HCEC 1CT (cell line): ENCODE measurements around the gene EFCAB8.

Experiments
- DNase-seq: peaks from one replicate; pipeline ENCODE4 v3.0.0-alpha.2; 2017

Gene EFCAB8, protein sequence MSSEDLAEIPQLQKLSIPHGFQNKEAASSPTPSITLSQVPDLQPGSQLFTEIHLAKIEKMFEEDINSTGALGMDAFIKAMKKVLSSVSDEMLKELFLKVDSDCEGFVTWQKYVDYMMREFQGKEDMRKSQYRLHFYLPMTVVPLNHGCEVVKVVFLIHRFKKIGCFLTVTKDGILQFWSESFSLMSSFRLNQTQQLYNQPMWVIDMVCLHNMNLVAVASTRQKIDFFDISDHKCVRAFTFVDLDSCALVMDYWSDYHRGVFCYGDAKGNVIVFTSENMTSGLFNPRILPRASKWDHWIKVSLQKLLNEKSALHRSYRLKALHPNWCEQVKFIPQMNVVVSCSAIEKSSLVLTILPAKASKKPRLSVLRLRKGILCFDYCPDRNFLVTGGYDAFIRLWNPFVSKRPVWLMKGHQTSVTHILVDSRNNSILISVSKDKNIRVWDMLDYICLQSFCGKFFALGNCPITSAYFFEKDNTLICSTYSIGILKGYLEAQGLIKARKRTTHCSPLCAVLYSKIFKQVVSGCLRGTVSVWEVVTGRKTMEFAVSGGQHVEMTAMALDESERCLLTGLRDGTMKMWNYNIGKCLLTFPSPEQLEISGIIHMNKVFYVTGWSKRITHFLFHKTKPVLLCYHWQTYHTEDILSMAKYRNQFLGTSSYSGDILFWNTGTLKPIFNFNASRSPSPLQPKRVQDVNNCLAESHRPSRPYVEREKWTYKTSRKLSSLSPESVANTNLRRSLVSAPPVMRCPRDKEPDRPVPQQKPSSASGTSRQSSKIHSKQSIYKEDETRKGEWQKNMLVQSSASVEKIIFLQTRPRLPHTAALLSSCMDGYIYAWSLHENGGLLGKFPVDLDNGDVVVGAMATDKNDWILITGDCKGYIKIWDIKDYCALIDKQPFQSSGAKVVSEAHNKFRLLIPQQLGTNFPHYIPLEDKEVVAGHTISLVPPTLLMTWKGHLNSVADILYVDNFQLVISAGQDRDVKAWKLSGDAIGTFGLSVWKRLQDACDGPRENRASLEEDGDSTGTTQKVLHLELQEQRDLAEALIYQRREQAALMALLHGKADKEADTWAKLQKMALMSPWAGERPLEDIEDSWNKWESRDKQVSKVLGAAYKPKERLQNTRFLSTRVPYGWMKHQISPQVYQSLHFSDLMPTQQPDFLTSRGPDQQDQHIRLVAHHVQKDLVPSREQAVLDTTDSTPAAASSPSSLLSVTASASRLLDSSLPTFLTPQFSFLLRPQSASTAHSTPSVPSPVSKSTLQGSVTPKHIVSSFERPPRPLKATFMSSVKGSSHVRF

DNA sequence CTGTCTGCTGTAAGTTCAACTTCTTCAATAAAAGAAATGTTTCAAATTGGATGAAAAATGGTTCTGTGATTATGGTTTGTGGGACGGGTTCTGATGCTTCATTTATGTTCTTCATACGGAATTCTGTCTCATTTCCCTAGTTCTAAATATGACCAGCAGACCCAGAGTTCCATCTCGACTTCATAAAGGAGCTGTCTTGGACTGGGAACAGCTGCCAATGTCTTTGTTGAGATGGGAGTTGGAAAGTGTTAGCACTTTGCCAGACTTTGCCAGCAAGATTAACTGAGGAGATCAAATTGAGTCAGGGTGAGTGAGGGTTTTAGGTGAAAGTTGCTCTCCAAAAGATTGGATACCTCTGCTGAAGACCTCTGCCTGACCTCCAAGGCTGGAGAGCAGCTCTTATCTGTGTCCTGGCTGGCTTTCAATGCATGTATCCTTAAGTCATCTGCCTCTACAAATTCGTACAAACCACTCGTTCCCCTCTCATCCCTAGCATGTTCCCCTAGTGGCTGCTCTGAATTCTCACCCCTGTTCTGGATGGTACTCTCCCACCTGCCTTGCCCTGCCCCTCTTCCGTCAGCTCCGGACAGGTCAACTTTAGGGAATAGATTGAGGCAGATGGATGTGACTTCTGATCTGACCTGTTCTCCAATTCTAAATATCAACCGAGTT, at the start of gene EFCAB8:
TSS of gene EFCAB8 (plus strand) at position 223 of the 672 bp plus-strand sequence. CDS start 4,870 bp downstream, outside the sequence.
- no peak for DNase-seq

DNA sequence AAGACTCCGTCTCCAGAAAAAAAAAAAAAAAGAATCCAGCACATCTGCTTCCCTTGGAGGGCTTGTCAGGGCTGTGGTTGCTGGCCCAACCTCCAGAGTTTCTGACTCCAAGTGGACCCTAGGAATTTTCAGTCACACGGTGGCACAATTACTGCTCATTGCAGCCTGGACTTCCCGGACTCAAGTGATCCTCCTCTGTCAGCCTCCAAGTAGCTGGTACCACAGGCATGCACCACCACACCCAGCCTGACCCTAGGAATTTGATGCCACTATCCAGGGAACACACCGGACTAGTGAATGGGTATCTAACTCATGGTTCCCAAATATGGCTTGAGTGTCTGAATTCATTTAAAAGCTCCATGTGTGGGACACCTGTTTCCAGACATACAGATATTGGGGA, 48.8 kb upstream of the EFCAB8 start:
- no peak for DNase-seq

DNA sequence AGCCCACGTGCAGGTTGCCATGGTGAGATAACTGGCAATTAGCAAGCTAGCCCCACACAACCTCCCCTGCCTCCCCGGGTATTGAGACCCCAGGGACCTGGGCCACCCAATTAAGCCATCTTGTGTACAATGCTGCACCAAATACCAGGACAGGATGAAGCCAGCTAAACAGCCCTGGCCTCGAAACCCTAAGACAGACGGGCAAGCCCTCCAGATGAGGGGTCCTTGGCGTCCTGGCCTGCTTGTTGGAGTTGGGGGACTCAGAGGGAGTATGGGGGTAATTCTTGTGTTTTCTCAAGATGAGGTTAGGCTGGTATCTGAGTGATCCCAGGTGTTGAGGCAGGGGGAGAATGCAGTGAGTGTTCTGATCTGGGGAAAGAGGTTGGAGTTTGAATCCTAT, 47.8 kb upstream of the EFCAB8 start:
- DNase-seq = no peak

GRCh38 chr20:32811886-32812285, 46.8 kb upstream of the EFCAB8 start:
- no peak for DNase-seq

DNA sequence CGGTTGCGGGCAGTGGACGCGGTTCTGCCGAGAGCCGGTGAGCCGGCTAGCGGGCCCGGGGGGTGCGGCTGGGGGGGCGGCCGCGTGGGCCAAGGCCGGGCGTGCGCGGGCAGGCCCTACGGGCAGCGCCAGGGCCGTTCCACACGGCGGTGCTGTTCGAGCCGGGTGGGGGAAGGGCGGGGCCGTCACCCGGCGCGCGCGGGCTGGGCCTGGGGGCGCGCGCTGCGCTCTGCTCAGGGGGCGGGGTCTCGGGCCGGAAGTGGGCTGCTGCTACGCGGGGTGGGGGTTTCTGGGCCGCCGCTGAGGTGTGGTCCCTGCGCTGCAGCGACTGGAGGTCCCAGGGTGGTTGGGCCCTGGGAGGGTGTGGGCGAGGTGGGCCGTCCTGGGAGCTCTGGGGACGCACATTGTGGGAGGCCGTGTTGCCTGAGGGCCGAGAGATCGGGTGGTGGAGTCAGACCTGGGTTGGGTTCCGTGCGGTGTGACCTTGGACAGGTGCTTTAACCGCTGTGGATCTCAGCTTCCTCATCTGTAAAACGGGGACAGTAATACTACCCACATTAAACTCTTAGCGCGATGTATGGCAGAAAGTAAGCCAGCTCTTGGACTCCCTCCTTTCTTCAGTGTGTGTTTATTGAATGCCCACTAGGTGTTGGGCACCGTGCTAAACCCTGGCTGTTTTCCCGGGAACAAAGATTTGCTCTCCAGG, 38.6 kb upstream of the EFCAB8 start:
- peak; percentile 17 for DNase-seq

GRCh38 chr20:32820698-32821377, 37.9 kb upstream of the EFCAB8 start:
- no peak for DNase-seq

GRCh38 chr20:32822225-32822624, 36.5 kb upstream of the EFCAB8 start:
- no peak for DNase-seq

DNA sequence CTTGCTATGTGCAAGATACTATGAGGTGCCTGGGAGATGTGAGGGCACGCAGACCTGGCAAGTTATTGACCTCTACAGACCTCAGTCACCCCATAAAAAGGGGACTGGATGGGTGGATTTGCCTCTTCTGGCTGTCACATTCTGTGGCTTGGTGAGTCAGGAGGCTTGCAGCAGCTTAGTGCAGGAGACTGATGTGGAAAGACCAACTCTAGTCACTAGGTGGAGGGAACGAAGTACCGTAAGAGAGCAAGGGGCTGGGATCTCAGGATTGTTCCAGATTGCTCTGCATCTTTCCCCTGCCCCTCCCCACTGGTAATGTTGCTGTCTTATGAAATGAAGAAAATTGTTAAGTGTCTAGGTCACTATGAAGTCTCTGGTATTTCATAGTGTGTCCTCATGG, 35.6 kb upstream of the EFCAB8 start:
- DNase-seq = peak; percentile 79

DNA sequence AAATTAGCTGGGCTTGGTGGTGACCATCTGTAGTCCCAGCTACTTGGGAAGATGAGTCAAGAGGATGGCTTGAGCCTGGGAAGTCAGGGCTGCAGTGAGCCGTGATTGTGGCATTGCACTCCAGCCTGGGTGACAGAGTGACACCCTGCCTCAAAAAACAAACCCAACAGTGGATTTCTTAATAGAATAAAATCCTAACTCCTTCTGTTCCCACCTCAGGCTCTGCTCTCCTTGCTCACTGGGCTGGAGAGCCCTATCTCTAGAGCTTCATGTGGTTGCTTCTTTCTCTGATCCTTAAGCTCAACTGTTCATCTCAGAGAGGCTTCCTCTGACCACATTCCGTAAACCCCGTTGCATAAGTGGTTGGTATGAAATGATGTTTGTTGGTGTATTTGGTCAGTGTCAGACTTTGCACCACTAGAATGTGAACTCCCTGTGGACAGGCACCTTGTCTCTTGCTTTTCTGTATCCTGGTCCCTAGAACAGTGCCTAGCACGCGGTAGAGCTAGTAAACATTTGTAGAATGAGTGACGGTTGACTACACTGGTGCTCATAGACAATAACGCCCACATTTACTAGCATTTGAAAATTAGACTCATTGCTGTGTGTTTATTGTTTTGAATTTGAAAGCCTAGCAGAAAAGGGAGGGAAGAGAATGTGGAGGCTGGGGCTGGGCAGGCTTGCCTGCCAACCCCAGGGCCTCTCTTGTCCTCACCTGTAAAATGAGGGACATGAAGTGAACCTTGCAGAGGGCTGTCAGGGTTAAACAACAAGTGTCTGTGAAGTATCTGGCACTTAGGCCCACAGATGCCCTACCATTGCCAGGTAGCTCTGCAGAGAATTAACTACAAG, 34.8 kb upstream of the EFCAB8 start:
- DNase-seq = peak; percentile 27

DNA sequence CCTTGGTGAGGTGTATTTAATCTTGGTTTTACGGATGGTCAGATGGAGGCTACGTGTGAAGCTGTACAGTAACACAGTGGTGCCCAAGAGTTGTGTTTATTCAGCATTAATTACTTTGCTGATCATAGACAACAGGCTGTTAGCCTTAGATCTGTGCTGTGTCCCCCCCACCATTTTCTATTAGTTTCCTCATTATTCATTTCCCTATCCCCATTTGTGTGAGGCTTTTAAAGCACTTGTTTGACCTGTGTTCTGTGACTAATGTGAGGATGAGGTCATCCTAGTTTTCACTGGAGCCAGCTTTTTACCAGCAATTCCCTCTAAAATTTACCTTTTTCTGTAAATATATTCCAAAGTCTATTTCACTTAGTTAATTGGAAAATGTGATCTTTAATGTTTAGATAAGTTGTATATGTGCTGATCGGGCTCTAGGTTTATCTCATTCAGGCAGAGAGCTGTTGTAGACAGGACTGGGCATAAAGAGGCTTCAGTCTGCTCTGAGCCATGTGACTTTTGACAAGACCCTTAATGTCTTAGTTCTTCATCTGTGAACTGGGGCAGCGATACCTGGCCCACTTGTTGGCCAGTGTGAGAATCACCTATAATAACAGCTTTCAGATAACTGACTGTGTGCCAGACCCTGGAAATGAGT, 30.6 kb upstream of the EFCAB8 start:
- peak; percentile 38 for DNase-seq

GRCh38 chr20:32829311-32830005, 29.3 kb upstream of the EFCAB8 start:
- DNase-seq = peak; percentile 5

DNA sequence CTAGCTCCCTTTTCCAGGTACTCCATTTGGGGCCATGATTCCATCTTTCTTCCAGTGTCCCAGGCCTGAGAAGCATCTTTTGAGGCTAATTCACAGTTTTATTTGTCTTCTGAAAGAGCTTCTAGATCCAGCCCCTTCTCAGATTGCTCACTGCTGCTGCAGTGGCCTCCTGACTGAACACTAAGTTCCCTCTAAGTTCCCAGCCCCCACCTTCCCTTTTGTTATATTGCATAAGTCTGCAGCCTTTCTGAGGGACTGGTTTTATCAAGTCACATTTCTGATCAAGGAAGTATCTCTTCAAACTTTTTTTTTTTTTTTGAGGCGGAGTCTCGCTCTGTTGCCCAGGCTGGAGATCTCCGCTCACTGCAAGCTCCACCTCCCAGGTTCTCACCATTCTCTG, 28.3 kb upstream of the EFCAB8 start:
- DNase-seq = peak; percentile 16

DNA sequence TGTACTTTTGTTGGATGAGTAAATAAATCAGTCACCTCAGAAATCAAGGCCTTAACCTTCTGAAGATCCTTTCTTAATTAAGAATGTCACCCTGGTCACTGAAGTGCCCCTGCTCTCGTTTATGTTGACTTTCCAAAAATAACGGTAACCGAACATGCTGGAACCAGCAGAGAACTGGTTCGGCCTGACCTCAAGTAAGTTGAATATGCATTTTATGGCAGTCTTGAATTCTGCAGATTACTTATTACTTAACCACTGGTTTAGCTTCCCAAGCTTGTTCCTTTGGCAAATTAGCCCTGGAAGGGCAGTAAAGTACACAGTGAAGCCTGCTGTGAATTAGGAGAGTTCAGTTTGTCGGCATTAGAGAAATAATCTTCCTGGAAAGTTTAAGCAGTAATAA, 26.7 kb upstream of the EFCAB8 start:
- DNase-seq = no peak

DNA sequence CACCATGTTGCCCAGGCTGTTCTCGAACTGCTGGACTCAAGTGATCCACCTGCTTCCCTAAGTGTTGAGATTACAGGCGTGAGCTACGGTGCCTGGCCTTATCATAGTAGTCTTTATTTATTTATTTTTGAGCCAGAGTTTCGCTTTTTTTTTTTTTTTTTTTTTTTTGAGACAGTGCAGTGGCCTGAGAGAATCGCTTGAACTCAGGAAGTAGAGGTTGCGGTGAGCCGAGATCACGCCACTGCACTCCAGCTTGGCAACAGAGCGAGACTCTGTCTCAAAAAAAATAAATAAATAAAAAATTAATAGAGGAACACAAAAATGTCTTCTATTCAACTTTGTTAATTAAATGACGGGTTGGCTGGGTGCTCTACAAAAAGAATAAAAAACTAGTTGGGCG, 26.1 kb upstream of the EFCAB8 start:
- no peak for DNase-seq

DNA sequence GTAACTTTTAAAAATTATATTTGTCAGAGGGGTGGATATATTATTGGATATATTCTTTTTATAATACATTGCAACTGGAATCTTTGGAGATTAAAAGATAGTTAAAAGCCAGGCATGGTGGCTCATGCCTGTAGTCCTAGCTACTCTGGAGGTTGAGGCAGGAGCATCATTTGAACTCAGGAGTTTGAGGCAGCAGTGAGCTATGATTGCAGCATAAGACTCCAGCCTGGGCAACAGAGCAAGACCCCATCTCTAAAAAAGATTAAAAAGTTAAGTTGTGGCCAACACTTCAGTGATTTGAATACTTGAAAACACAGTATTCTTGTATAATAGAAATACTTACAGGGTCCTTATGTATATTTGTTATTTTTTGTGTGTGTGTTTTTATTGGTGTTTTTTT, 23.8 kb upstream of the EFCAB8 start:
- no peak for DNase-seq

DNA sequence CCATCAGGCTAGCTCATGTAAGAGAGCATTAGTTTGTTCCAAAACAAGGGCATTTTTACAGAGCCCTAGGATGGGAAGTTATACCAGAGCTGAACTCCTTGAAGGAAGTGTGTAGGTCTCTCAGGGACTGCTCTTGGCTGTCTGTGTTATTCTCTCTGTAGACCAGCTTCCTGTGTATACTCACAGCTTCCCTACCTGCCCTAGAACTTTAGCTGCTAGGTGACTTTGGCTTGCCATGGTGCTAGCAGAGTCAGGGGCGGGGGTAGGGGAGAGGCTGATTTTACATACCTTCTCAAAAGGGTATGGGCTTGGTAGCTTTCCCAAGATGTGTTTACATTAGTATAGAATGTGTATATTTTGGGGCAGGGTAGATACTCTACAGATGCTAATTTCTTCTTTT, 21.6 kb upstream of the EFCAB8 start:
- no peak for DNase-seq

GRCh38 chr20:32839227-32839981, 19.3 kb upstream of the EFCAB8 start:
- DNase-seq = no peak

- DNase-seq = no peak
These were observed 18.8 kb upstream of the EFCAB8 start for GRCh38 chr20:32839982-32840285.

DNA sequence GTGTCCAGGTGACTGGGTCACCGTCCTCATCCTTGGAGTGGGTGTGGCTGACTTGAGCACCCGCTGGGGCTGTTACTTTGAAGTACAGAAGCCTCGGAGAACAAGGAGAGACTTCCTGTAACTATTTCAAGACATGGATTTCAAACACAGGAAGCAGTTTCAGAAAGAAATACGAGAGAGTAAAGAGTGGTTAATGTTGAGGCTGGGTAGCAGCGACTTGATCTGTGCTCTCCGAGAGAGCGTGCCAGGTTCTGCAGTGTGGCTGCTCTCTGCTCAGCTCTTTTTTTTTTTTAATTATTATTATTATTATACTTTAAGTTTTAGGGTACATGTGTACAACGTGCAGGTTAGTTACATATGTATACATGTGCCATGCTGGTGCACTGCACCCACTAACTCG, 17.5 kb upstream of the EFCAB8 start:
- no peak for DNase-seq
